ENCODE results near the gene TTC21A.

DNA sequence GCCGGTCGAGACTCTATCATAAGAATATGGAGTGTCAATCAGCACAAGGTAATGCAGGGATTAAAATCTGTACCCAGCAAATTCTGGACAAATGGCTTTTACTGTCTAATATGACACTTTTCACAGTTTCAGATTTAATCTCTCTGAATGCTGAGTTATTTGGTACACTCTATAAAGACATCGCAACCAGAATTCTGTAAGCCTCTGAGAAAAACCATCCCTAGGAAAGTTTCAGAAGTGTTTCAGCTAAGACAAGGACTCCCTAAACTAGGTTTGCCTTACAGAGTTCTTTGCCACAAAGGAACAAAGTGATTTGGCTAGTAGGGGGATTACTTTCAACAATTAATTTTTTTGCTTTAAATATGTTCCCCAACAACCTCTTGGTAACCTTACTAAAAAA lies 44.3 kb upstream of the TTC21A start:
- TF ChIP-seq, protein P1, sequence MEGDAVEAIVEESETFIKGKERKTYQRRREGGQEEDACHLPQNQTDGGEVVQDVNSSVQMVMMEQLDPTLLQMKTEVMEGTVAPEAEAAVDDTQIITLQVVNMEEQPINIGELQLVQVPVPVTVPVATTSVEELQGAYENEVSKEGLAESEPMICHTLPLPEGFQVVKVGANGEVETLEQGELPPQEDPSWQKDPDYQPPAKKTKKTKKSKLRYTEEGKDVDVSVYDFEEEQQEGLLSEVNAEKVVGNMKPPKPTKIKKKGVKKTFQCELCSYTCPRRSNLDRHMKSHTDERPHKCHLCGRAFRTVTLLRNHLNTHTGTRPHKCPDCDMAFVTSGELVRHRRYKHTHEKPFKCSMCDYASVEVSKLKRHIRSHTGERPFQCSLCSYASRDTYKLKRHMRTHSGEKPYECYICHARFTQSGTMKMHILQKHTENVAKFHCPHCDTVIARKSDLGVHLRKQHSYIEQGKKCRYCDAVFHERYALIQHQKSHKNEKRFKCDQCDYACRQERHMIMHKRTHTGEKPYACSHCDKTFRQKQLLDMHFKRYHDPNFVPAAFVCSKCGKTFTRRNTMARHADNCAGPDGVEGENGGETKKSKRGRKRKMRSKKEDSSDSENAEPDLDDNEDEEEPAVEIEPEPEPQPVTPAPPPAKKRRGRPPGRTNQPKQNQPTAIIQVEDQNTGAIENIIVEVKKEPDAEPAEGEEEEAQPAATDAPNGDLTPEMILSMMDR (IDR thresholded peaks at IDR 0.05) = no peak
- TF ChIP-seq POLR2A (IDR thresholded peaks at IDR 0.05) = no peak
